ENCODE results near the gene RTBDN. TPM values are rescaled to one million over a fixed set of nuclear protein-coding genes. Genes with fewer than 3 reads are reported as not detected.

RTBDN gene
- total and polyA plus RNA-seq, 2 of the 8 experiments (the other 6 are each of a cell fraction or from before 2014, with no cell fraction given): 4.0 to 4.8 TPM

- TF ChIP-seq SP1 (IDR thresholded peaks at IDR 0.05; ENCODE audit: low read depth, low read length): no peak
- no peak for TF ChIP-seq FOSL1 (IDR thresholded peaks at IDR 0.05; ENCODE audit: insufficient read depth, low read depth, low read length)
- TF ChIP-seq ASH2L (IDR thresholded peaks at IDR 0.05; ENCODE audit: low read length): no peak
- no peak for TF ChIP-seq SAP30 (IDR thresholded peaks at IDR 0.05; ENCODE audit: insufficient read depth, insufficient replicate concordance, low read length)
- no peak for TF ChIP-seq EZH2 (IDR thresholded peaks at IDR 0.05; ENCODE audit: low read depth, low read length, severe bottlenecking)
These were observed 48.1 kb downstream of the RTBDN start (continued) for GRCh38 chr19:12786141-12786870.

Data from H1 (cell line).